GM12874 (cell line): Measurements from ENCODE around the gene ZNF212.

Source experiments
- TF ChIP-seq, protein P1 (sequence below): IDR thresholded peaks from 2 replicates; pipeline ENCODE4 v1.5.1; 2011; ENCODE audit warnings: low read depth, mild to moderate bottlenecking, control low read depth, low read length, moderate library complexity; ENCODE audit not compliant: insufficient read depth

The ZNF212 gene

DNA sequence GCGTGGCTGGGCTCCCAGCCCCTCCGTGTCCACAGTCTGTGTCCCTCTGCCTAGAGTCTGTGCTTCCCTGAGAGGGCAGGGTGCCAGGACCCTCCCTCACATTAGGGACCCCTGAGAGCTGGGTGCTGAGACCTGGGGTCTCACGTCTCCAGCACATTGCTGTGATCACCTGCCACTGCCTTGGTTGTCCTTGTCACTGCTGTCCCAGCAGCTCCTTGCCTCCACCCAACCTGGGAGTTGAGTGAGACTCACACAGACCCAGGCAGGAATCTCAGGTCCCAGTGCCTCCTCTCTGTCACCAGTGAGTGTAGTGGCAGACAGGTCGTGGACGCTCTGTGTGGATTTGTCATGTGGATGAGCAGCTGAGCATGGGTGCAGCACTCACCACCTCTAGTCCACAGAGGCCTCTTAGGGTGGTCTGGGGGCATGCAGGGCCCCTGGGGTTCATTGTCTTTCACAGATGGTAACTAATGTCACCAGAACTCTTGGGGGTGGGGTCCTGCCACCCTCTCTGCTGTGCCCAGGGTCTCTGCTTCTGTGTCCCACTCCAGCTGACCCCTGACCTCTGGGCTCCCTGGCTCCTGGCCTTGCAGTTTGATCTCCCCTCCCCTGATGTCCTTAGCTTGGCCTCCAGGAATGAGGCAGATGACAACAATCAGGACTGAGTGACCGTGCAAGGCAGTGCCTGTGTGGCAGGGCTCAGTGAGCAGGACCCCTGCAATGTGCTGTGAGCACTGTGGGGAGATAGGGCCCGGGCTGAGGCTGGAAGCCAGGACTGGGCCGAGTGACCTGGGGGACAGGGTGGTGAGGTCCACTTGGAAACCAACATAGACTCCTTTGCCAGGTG, 41.4 kb downstream of the ZNF212 start:
- TF ChIP-seq, protein P1, sequence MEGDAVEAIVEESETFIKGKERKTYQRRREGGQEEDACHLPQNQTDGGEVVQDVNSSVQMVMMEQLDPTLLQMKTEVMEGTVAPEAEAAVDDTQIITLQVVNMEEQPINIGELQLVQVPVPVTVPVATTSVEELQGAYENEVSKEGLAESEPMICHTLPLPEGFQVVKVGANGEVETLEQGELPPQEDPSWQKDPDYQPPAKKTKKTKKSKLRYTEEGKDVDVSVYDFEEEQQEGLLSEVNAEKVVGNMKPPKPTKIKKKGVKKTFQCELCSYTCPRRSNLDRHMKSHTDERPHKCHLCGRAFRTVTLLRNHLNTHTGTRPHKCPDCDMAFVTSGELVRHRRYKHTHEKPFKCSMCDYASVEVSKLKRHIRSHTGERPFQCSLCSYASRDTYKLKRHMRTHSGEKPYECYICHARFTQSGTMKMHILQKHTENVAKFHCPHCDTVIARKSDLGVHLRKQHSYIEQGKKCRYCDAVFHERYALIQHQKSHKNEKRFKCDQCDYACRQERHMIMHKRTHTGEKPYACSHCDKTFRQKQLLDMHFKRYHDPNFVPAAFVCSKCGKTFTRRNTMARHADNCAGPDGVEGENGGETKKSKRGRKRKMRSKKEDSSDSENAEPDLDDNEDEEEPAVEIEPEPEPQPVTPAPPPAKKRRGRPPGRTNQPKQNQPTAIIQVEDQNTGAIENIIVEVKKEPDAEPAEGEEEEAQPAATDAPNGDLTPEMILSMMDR: no peak

DNA sequence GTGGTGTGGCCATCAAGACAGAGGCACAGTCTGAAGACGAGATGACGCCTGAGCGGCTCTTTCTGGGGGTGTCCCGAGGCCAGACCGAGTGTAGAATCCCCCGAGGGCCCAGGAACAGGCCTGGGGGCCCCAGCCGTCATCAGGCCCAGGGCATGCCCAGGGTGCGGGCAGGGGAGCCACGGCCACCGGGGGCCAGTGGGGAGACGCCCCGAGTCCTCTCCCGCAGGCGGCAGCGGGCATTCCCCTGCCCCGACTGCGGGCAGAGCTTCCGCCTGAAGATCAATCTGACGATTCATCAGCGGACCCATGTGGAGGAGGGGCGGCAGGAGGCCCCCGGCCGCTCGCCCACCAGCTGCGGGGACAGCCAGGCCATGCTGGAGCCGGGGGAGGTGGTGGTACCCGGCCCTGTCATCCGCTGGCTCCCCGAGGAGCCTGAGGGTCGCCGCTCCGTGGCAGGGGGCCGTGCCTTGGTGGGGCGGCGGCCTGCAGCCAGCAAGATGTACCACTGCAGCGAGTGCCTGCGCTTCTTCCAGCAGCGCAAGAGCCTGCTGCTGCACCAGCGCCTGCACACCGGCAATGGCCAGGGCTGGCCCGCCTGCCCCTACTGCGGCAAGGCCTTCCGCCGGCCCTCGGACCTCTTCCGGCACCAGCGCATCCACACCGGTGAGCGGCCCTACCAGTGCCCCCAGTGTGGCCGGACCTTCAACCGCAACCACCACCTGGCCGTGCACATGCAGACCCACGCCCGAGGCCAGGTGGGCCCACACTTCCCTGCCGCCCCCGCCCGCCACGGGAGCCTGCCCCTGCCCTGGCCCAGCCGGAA, 42.3 kb downstream of the ZNF212 start:
- TF ChIP-seq, protein P1: no peak

DNA sequence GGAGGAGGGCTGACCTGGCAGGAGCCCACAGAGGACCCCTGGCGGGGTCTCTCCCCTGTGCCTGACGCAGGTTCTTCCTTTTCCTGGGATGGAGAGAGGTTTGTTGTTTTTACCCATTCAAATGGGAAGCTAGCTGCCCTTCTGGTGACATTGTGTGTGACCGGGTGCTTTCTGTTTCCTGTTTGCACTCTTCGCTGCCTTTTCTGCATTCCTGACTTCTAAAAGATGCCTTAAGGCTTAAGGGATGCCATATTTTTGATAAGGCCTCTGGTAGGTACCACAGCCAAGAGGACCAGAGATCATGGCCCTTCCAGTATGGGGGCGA, 42.8 kb downstream of the ZNF212 start:
- TF ChIP-seq, protein P1: no peak

DNA sequence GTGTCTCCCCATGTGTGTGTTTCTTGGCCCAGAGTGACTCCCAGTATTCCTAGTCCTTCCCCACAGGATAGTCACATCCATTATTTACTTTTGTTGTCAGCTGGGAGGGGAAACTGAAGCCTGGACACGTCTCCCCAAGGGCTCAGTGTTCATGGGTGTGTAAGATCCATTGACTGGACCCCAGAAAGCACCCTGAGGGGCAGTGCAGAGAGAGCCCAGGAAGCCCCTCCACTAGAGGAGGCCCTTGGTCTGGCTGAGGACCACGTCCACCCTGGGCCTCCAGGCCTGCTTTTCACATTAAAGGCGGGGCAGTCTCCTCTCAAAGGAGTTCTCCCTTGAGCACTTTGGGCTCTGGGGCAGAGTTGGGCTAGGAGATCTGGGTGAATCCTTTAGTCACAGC, 43.9 kb downstream of the ZNF212 start:
- TF ChIP-seq, protein P1: no peak

DNA sequence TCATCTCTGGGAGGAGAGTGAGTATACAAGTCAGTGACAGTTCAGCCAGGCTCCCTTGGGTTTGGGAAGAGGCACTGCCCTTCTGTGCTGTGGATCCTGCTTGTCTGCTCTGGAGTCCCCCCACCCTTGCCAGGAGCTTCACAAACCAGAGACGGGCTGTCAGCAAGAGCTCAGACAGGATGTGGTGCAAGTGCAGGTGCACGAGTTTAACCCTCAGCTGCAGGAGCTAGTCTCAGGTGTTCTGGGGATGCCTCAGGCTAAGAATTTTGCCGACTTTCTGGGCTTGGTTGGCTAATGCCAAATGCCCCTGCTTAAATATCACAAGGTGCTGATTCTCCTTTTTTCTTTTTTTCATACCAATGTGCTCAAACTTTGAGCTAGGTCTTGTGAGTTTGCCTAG, 44.9 kb downstream of the ZNF212 start:
- TF ChIP-seq, protein P1: no peak

DNA sequence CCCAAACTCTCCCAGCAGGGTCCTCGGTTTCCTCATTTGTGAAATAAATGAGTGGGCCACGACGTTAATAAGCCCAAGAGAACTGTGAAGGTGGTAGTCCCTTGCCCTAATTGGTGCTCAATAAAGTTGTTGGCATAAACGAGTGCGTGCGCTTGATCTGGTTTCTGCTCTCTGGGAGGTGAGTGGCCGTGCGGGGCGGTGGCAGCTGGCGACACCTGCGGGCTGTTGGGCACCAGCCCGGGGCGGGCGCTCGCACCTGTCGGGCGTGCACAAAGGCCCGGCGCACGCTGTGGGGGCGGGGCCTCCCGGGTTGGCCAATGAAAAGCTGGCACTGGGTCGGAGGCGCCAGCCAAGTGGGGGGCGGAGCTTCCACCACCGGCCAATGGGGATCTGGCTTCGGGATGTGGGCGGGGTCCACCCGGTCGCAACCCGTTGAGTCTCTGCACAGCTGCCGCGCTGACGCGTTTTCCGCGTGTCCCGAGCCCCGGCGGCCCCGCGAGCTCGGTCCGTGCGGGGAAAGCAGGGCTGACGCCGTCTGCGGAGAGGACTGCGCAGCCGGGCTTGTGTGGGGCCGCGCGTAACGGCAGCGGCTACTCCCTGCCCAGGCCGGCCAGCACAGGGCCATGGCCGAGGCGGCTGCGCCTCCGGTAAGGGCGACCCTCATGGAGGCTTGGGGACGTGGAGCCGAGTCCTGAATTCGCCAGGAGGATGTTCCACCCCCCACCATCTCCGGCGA, 45.6 kb downstream of the ZNF212 start:
- TF ChIP-seq, protein P1: 0 out of 2 replicates have a peak, but pooled peaks have one; percentile 17

DNA sequence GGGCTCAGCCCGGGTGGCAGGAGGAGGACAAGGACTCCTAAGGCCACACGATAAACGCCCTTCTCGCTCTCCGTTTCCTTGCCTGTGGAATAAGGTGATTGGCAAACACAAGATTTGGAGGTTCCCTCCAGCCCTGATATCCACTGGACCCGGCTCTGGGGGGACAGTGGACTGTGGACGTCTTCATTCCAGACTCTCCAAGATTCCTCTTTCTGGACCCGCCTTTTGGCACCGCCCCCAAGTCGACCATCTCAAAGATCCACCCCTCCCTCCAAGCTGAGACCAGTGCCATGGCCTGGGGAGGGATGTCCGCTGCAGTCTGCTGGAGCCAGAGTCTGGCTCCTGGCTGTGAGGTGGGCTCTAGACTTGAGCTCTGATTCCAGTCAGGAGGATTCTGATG, 46.2 kb downstream of the ZNF212 start:
- TF ChIP-seq, protein P1: no peak
